ENCODE results near the gene HAUS3. TPM values are rescaled to one million over a fixed set of nuclear protein-coding genes. Genes with fewer than 3 reads are reported as not detected.

The HAUS3 gene
- total and polyA plus RNA-seq, 2 of the 8 experiments (the other 6 are each of a cell fraction or from before 2014, with no cell fraction given): 3.2 to 14.8 TPM

DNA sequence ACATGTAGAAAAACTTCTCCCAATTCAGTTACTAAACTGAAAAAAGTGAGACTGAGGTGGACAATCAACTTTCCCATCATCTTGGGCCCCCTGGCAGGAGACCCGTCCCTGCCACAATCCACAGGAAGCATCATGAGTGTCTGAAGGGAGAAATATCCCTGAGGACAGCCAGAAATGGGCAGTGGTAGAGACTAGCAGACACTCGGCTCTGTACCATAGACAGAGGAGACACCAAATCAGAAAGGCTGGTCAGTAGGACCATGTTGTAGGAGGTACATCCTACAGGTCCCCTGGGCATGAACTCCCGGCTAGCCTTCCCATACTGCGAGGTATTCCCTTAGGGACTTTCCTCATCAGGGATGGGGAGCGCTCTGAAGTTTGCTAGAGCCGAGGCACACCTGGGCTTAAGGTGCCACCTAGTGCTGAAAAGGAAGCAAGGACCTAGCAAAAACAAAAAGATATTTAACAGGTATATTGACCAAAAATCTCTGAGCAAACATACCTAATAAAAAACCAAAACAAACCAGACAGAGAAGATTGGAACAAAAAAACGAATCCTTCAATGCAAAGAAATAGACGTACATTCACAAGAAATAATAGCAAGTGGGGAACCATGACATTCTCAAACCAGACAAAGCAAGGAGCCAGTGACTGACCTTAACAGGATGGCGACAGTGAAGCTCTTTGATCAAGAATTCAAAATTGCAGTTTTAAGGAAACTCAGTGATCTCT lies 55.6 kb downstream of the HAUS3 start:
- CTCF ChIA-PET (ENCODE audit: partially characterized antibody): interaction anchor here (0.6 to 2.5 kb wide), 12 partner anchors 8 to 181 kb away, joined by 3 to 10 read pairs (median 3); partner anchors contain the start of gene NELFA
- H3K14ac ChIP-seq (ENCODE audit: insufficient read length): no peak overlapping the region
- no peak overlapping the region for H3K23ac ChIP-seq (ENCODE audit: insufficient read length)
- peak overlapping the region; percentile 60; the same call in 1 of the 2 replicates for H2AFZ ChIP-seq (ENCODE audit: low read length)
- H3K79me2 ChIP-seq (ENCODE audit: control insufficient read depth in 1 of 2, insufficient read depth in 2 of 2, low read length in 2 of 2): no peaks in the 10 kb centered on the region
- H3K56ac ChIP-seq (replicated peaks; ENCODE audit: insufficient read length, low read depth, low read length): no peak overlapping the region
- no peak overlapping the region for H4K8ac ChIP-seq (ENCODE audit: extremely low read depth, insufficient read depth, low read length)
- no peaks in the 10 kb centered on the region for H3K23me2 ChIP-seq (ENCODE audit: low read depth, low read length)
- no peak overlapping the region for H3K9ac ChIP-seq (replicated peaks in 1 of 4; ENCODE audit: extremely low read depth in 1 of 4, low read depth in 3 of 4, low read length in 3 of 4)
- H3K36me3 ChIP-seq (ENCODE audit: control insufficient read depth in 2 of 4, insufficient read depth in 4 of 4, low read length in 3 of 4): no peaks in the 10 kb centered on the region
- H3K27ac ChIP-seq (ENCODE audit: low read depth, low read length): no peak overlapping the region
- no peak overlapping the region for H2BK15ac ChIP-seq (ENCODE audit: low read length)
- H3K4ac ChIP-seq (replicated peaks; ENCODE audit: insufficient read length, low read depth, low read length): no peak overlapping the region
- H2AK5ac ChIP-seq (ENCODE audit: low read depth, low read length): no peak overlapping the region
- no peak overlapping the region for H3K4me3 ChIP-seq (ENCODE audit: extremely low read depth in 1 of 4, insufficient read depth in 2 of 4, low read depth in 3 of 4, low read length in 4 of 4)
- WGBS, 2 experiments (ENCODE audit: extremely low coverage in 1 of 2, insufficient coverage in 1 of 2, insufficient read length in 1 of 2, insufficient replicate concordance in 2 of 2, low coverage in 1 of 2, low lambda C conversion rate in 2 of 2, missing lambda C conversion rate in 1 of 2): 41% methylated on average over 9 of the region's 9 CpGs; no CpG with 5 or more reads in 1 of the 2 experiments
- H2BK120ac ChIP-seq (replicated peaks; ENCODE audit: low read depth, low read length): no peak overlapping the region
- no peaks in the 10 kb centered on the region for H4K20me1 ChIP-seq (replicated peaks in 1 of 2; ENCODE audit: control insufficient read depth in 1 of 2, insufficient read depth in 2 of 2, low read length in 2 of 2)
- DNase-seq (ENCODE audit: low read depth in 1 of 2, low spot score in 2 of 2): peak in 1 of 2 experiments; percentile 59
- no peaks in the 10 kb centered on the region for H3K79me1 ChIP-seq (ENCODE audit: low read depth, low read length)
- H3K4me2 ChIP-seq (ENCODE audit: insufficient read depth in 1 of 2, low read depth in 2 of 2, low read length in 2 of 2): no peak overlapping the region
- no peak overlapping the region for H3K18ac ChIP-seq (ENCODE audit: extremely low read depth, low read length)
- H3K4me1 ChIP-seq (replicated peaks in 1 of 4; ENCODE audit: control insufficient read depth in 3 of 4, insufficient read depth in 4 of 4, low read length in 3 of 4): no peaks in the 10 kb centered on the region
- POLR2A ChIA-PET (ENCODE audit: partially characterized antibody): no interaction called here
- H2BK20ac ChIP-seq (ENCODE audit: low read length): no peak overlapping the region
- peaks cover 3 to 4% of the 10 kb centered on the region in 2 experiments; a peak in 2 of 4 replicates for H3K9me3 ChIP-seq (ENCODE audit: insufficient read depth in 2 of 2, low read depth in 1 of 2, low read length in 1 of 2)
- no peak overlapping the region for H2BK5ac ChIP-seq (ENCODE audit: low read depth, low read length)
- H3K27me3 ChIP-seq (replicated peaks in 1 of 4; ENCODE audit: control insufficient read depth in 3 of 4, extremely low read depth in 1 of 4, insufficient read depth in 3 of 4, low read length in 3 of 4): peaks cover 0 to 2% (median 0%) of the 10 kb centered on the region in 4 experiments; a peak in 1 of 7 replicates
- H2BK12ac ChIP-seq (ENCODE audit: low read depth, low read length): no peak overlapping the region
- peak; percentile 99 for FAIRE-seq
- H4K91ac ChIP-seq (replicated peaks; ENCODE audit: insufficient read length, low read length): no peak overlapping the region
- H4K5ac ChIP-seq (ENCODE audit: insufficient read length, low read depth, low read length): no peak overlapping the region
- no peak for TF ChIP-seq MAFK (IDR thresholded peaks at IDR 0.05; ENCODE audit: low read depth, low read length)
- TF ChIP-seq, protein P1, sequence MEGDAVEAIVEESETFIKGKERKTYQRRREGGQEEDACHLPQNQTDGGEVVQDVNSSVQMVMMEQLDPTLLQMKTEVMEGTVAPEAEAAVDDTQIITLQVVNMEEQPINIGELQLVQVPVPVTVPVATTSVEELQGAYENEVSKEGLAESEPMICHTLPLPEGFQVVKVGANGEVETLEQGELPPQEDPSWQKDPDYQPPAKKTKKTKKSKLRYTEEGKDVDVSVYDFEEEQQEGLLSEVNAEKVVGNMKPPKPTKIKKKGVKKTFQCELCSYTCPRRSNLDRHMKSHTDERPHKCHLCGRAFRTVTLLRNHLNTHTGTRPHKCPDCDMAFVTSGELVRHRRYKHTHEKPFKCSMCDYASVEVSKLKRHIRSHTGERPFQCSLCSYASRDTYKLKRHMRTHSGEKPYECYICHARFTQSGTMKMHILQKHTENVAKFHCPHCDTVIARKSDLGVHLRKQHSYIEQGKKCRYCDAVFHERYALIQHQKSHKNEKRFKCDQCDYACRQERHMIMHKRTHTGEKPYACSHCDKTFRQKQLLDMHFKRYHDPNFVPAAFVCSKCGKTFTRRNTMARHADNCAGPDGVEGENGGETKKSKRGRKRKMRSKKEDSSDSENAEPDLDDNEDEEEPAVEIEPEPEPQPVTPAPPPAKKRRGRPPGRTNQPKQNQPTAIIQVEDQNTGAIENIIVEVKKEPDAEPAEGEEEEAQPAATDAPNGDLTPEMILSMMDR (IDR thresholded peaks at IDR 0.05; ENCODE audit: control extremely low read depth in 1 of 3, insufficient read depth in 1 of 3, low read depth in 1 of 3, low read length in 3 of 3): peak; percentile 56 to 81 (median 72)
- TF ChIP-seq RAD21 (IDR thresholded peaks at IDR 0.05 in 1 of 2, conservative IDR thresholded peaks at IDR 0.05 in 1 of 2; ENCODE audit: low read depth in 2 of 2, low read length in 2 of 2): peak; percentile 98 to 99
